HG02938 (cell line): ENCODE measurements around the gene PRKAG2.

Source experiments
- ATAC-seq: cut with Tn5 transposase; IDR thresholded peaks from one replicate; pipeline ENCODE4 v1.9.1; 2021; ENCODE audit warnings: mild to moderate bottlenecking, moderate library complexity; ENCODE audit not compliant: unreplicated experiment

Gene PRKAG2

DNA sequence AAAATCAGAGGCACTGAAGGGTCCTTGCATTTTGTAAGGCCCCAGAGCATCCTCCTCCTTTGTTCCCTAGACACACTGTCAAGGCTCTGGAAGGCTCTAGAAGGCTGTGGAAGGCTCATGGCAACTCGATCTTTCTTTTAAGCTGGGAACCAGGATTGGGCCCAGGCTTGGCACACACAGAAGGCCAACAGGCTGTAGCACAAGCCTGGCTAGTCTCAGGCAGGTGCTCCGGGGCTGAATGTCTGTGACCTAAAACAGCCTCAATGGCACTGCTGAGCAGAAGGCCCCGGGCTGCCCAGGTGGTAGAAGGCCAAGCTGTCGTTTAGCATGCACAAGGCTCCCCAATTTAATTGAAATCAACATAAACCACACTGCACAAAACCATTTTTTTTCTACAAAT lies 55.7 kb downstream of the PRKAG2 start:
- ATAC-seq = no peak

- ATAC-seq = no peak
These were observed 56.3 kb downstream of the PRKAG2 start for GRCh38 chr7:151820491-151821105.

GRCh38 chr7:151819866-151820265 lies 57.0 kb downstream of the PRKAG2 start:
- no peak for ATAC-seq

DNA sequence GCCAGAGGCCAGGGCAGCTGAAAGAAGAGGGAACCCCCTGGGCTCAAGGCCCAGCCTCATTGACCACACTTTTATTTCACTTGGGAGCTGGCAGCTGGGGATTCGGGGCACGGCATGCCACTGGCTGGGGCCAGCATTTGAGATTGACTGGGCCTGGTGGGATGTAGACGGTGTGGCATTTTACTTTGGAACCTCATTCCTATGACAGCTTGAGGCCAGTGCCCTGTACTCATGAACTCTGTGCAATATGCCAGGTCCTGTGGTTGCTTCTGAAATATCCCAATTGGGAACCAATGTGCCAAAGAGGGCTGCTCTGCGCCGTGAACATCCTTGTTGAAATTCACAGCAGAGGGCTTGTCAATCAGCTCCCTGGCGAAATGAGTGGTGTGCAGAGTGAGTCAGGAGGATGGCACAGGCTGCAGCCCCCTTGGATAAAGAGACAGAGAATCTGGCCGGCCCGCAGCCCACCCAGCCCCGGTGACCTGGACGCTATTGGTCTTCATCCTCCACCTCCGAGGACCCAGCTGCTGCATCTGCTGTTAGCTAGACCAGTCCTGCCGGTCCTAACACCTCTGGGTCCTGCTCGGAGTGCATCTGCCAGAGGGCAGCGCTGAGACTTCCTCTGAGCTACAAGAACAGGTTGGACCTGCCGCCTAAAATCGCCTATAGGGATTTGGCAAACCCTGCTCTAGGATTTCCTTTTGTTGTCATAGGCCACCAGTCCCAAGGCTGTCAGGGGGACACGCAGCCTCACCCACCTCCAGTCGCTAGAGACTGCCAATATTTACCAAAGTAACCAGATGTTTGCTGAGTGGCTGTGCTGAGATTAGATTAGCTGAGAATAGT lies 58.0 kb downstream of the PRKAG2 start:
- ATAC-seq = no peak

- no peak for ATAC-seq
These were observed 58.8 kb downstream of the PRKAG2 start for GRCh38 chr7:151817981-151818673.

- ATAC-seq = no peak
These were observed 59.6 kb downstream of the PRKAG2 start for GRCh38 chr7:151817315-151817690.

- ATAC-seq = no peak
These were observed 60.2 kb downstream of the PRKAG2 start for GRCh38 chr7:151816562-151817314.

- no peak for ATAC-seq
These were observed 61.5 kb downstream of the PRKAG2 start for GRCh38 chr7:151815419-151815818.

DNA sequence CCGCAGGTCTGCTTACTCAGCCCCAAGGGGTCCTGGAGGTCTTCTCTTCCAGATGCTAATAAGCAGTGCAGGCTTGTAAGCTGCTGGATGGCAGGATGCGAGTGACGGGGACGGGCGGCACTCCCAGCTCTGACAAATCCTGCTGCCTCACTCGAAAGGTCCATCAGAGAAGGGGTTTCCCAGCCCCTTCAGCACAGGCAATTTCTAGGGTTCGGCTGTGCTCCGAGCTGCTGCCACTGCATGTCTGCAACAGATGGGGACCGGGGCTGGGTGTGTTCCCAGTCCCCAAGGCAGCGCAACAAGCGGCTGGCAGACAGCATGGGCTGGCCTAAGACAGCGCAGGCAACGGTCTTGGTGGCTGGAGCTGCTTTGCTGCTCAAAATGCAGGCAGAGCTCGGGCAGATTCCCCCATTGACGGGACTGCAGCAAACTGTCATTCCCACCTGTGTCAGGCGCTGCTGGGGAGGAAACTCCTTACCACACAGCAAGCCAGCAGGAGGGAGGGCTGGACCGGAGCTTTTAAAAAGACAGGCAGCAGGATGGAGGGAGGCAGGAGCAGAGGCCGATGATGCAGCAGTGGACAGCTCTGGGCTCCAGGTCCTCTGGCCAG lies 62.4 kb downstream of the PRKAG2 start:
- ATAC-seq = no peak

DNA sequence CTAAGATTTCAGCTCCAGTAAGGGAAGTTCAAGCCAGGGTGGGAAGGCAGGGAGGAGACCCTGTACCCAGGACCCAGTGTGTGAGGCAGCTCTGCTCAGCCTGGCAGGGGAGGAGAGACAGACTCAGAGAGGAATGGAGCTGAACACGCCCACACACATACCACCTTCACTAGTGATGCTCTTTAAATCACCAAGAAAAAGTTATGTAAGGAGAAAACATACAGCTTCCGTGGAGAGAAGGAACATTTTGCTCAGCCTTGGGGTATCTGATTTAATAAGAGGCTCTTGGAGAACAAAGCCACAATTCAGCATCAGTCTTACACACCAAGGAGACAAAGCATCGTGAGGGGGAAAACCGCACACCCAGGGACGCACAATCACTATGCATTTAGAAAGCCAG lies 62.9 kb downstream of the PRKAG2 start:
- ATAC-seq = no peak

GRCh38 chr7:151813445-151813844 lies 63.5 kb downstream of the PRKAG2 start:
- no peak for ATAC-seq

- ATAC-seq = no peak
These were observed 63.9 kb downstream of the PRKAG2 start for GRCh38 chr7:151812967-151813366.

- ATAC-seq = no peak
These were observed 66.3 kb downstream of the PRKAG2 start for GRCh38 chr7:151810441-151811232.

- no peak for ATAC-seq
These were observed 67.1 kb downstream of the PRKAG2 start for GRCh38 chr7:151809864-151810170.

- ATAC-seq = no peak
These were observed 67.6 kb downstream of the PRKAG2 start for GRCh38 chr7:151809146-151809863.

- no peak for ATAC-seq
These were observed 68.3 kb downstream of the PRKAG2 start for GRCh38 chr7:151808400-151809145.

DNA sequence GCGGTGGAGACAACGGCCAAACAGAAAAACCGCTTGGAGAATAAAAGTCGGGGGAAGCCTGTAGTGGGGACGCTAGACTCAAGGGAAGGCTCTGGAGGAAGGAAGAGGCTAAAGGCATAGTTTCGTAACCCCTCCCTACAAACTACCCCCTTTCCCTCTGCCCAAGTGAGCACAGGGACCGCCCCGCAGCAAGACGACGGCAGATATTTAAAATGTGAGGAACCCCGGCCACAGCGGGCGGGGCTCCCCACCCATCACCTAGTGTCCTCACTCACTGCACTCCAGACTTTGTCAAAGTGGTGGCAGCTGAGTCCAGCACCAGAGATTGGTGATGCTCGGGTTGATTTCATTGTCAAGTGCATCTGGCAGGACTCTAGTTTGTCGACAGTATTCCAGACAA lies 69.1 kb downstream of the PRKAG2 start:
- no peak for ATAC-seq

- no peak for ATAC-seq
These were observed 69.8 kb downstream of the PRKAG2 start for GRCh38 chr7:151806952-151807775.
